ENCODE data around the gene GNG10.

DNA sequence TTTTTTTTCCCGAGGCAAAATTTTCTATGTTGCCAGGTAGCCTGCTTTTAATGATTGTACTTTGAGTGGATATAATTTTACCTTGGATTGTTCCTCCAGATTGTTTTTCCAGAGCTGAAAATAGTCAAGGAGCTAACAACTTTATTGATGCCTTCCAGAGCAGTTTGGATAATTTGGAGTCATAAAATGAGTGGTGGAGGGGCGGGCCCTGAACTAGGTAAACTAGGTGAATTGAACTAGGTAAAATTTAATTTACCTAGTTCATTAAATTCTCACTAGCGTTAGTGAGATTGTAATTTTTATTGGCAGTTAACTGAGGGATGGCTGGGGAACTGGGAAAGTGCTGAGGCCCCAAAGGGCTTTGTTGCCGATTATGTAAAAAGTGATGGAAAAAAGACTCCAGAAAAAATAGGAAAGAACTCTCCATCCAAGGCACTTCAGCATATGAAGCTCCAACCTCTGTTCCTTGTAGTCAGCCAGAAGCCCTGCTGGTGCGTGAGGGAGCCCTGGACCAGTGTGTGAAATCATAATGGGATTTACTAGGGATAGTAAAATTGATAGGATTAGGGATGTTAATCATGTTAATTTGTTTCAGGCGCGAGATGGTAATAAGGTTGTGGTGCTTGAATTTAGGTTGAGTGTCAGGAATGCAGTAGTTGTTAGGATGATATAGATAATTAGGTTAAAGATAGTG lies 28.6 kb upstream of the GNG10 start:
- no peak for TF ChIP-seq HDAC2 (IDR thresholded peaks at IDR 0.05)
- TF ChIP-seq CBX3 (IDR thresholded peaks at IDR 0.05; ENCODE audit: borderline replicate concordance in 1 of 2, low read length in 2 of 2): no peak
- TF ChIP-seq, protein P1, sequence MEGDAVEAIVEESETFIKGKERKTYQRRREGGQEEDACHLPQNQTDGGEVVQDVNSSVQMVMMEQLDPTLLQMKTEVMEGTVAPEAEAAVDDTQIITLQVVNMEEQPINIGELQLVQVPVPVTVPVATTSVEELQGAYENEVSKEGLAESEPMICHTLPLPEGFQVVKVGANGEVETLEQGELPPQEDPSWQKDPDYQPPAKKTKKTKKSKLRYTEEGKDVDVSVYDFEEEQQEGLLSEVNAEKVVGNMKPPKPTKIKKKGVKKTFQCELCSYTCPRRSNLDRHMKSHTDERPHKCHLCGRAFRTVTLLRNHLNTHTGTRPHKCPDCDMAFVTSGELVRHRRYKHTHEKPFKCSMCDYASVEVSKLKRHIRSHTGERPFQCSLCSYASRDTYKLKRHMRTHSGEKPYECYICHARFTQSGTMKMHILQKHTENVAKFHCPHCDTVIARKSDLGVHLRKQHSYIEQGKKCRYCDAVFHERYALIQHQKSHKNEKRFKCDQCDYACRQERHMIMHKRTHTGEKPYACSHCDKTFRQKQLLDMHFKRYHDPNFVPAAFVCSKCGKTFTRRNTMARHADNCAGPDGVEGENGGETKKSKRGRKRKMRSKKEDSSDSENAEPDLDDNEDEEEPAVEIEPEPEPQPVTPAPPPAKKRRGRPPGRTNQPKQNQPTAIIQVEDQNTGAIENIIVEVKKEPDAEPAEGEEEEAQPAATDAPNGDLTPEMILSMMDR (IDR thresholded peaks at IDR 0.05 in 2 of 3, conservative IDR thresholded peaks at IDR 0.05 in 1 of 3; ENCODE audit: insufficient read depth in 2 of 3, low read depth in 1 of 3, low read length in 3 of 3): no peak

All from K562 (cell line).